Heart right ventricle (tissue), 16 donors: ENCODE data around the gene KRT76. TPM values are rescaled to one million over a fixed set of nuclear protein-coding genes. Genes with fewer than 3 reads are reported as not detected.

Experiments
- ATAC-seq, 8 donors: fragments of 200-7000 bp; cut with Tn5 transposase; one replicate each; pipeline ENCODE4 v1.9.1; 2020; ENCODE audit warnings: mild to moderate bottlenecking in 8 of 8, moderate library complexity in 8 of 8, moderate number of reproducible peaks in 1 of 8
- DNase-seq, 2 donors: peaks; one replicate each; pipeline ENCODE4 v3.0.0-alpha.2; 2020
- H3K27ac ChIP-seq, 10 donors: fragments of 200-600 bp; sonication (generic) in 2 of 10; one replicate each; pipeline versions ENCODE4 v1.5.0 to v1.8.0; 2020 to 2022; ENCODE audit warnings: mild to moderate bottlenecking in 3 of 10
- H3K27me3 ChIP-seq, 7 donors: fragments of 200-600 bp; one replicate each; pipeline ENCODE4 v1.8.0; 2021 to 2022; ENCODE audit warnings: mild to moderate bottlenecking in 2 of 7
- H3K36me3 ChIP-seq, 9 donors: fragments of 200-600 bp; sonication (generic) in 1 of 9; one replicate each; pipeline versions ENCODE4 v1.5.0 to v1.8.0; 2020 to 2022; ENCODE audit warnings: mild to moderate bottlenecking in 2 of 9
- H3K4me1 ChIP-seq, 9 donors: fragments of 200-600 bp; sonication (generic) in 1 of 9; one replicate each; pipeline versions ENCODE4 v1.5.0 to v1.8.0; 2020 to 2022; ENCODE audit warnings: mild to moderate bottlenecking in 4 of 9
- H3K4me3 ChIP-seq, 10 donors: fragments of 200-600 bp; sonication (generic) in 2 of 10; one replicate each; pipeline versions ENCODE4 v1.5.0 to v1.8.0; 2020 to 2022; ENCODE audit warnings: mild to moderate bottlenecking in 7 of 10, moderate library complexity in 2 of 10
- H3K9me3 ChIP-seq, 11 donors: fragments of 200-600 bp in 10 of 11; sonication (generic) in 2 of 11; one replicate each; pipeline versions ENCODE4 v1.5.0 to v1.8.0; 2013 to 2022; ENCODE audit warnings: mild to moderate bottlenecking in 2 of 11, control low read depth in 1 of 11, moderate library complexity in 1 of 11
- WGBS, 2 donors: extraction: QIAGEN DNeasy Blood & Tissue Kit; methylation state at CpG; one replicate each; pipeline ENCODE4 v1.1.7; 2013; ENCODE audit warnings: inconsistent platforms in 1 of 2; 5-methylcytosine and 5-hydroxymethylcytosine counted together
- intact Hi-C, 10 donors: fragments of 100-400 bp; cut with DNase I; formaldehyde crosslinking; loops; one replicate each; pipeline versions ENCODE4 v1.11.1 to v1.14.2; 2022
- polyA plus RNA-seq, 2 donors: library from polyadenylated mRNA; stranded (reverse); fragments of 200-250 nt; gene quantifications; one replicate each; pipeline ENCODE4 v1.2.3, GENCODE V29; 2013
- total RNA-seq, 10 donors: library from RNA; stranded (reverse); fragmentation: NEBNext Ultra II Directional in 3 of 10; extraction: Animal tissue kit (Norgen Biotek cat#: 25700) in 3 of 10; gene quantifications; one replicate each; pipeline versions ENCODE4 v1.2.1 to v1.2.4, GENCODE V29; 2021 to 2023
- TF ChIP-seq, protein P1 (sequence below), 9 donors: fragments of 200-600 bp; sonication (generic) in 2 of 9; IDR thresholded peaks; one replicate each; pipeline versions ENCODE4 v1.5.0 to v1.8.0; 2021 to 2022; ENCODE audit warnings: antibody characterized with exemption in 9 of 9, mild to moderate bottlenecking in 5 of 9, moderate library complexity in 1 of 9
- donor health status: Arrhythmogenic right ventricular cardiomyopathy.
- donor health status: ischemic (EF 13 %, LVEDD 7.1; RV severe dilation, severe dysfunction).
- donor health status: healthy with polysubstance abuse.
- donor health status: DM: no; HTN: yes; CAD: no.
- donor health status: DM: no; HTN: no; CAD: no.
- donor health status: ischemic (EF 25% LVEDD 6.9; RV normal size, moderate dysfunction).
- donor health status: ischemic (EF 25% LVEDD 5.7; RV mildly dilated, moderate dysfunction).
- donor health status: healthy.
- donor health status: DM: yes; HTN: yes; CAD: no.
- donor health status: Ischemic cardiomyopathy.
- donor health status: ischemic (EF 35%, LVEDD 5.7; RV mildly dilated, moderate dysfunction).
- donor health status: nonischemic (EF 11% LVEDD 7.7; RV severe dilation, severe dysfunction).
- donor health status: DM: yes; HTN: yes; CAD: no.
- donor health status: PGD.
- donor health status: ischemic (EF 29% LVEDD 5.4; RV normal size, mild dysfunction).
- donor health status: nonischemic (EF 23%, LVEDD 6.1; RV moderate dilation, normal function).

Gene KRT76
- total and polyA plus RNA-seq, 12 donors = not detected

DNA sequence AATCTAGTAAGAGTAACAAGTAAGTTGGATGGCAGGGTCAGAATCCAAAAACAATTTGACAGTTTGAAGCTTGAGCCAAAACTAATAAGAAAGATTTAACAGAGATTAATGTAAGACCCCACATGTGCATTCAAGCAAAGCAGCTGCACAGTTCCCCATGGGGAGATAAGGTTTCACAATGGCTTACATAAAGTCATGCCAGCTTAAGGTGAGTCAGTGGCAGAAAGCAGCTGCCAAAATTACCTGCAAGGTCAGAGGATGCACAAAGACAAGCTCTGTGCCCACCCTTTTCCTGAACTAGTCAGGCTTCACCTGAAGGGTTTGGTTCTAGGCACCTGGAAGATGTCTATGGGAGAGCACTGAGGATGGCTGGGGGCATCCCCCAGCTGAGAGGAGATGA, 37.2 kb downstream of the KRT76 start:
- Histone ChIP-seq H3K36me3 (no peaks in the 10 kb centered on the region), H3K4me1 (no peaks in the 10 kb centered on the region), H3K4me3 (no peak overlapping the region), H3K27me3 (peaks cover 0 to 51% (median 25%) of the 10 kb centered on the region in 7 donors), H3K9me3 (no peaks in the 10 kb centered on the region), H3K27ac (no peak overlapping the region)
- no peak for ATAC-seq
- intact Hi-C loops = no loop called here
- no peak for DNase-seq
- TF ChIP-seq, protein P1, sequence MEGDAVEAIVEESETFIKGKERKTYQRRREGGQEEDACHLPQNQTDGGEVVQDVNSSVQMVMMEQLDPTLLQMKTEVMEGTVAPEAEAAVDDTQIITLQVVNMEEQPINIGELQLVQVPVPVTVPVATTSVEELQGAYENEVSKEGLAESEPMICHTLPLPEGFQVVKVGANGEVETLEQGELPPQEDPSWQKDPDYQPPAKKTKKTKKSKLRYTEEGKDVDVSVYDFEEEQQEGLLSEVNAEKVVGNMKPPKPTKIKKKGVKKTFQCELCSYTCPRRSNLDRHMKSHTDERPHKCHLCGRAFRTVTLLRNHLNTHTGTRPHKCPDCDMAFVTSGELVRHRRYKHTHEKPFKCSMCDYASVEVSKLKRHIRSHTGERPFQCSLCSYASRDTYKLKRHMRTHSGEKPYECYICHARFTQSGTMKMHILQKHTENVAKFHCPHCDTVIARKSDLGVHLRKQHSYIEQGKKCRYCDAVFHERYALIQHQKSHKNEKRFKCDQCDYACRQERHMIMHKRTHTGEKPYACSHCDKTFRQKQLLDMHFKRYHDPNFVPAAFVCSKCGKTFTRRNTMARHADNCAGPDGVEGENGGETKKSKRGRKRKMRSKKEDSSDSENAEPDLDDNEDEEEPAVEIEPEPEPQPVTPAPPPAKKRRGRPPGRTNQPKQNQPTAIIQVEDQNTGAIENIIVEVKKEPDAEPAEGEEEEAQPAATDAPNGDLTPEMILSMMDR (IDR thresholded peaks at IDR 0.05) = no peak

DNA sequence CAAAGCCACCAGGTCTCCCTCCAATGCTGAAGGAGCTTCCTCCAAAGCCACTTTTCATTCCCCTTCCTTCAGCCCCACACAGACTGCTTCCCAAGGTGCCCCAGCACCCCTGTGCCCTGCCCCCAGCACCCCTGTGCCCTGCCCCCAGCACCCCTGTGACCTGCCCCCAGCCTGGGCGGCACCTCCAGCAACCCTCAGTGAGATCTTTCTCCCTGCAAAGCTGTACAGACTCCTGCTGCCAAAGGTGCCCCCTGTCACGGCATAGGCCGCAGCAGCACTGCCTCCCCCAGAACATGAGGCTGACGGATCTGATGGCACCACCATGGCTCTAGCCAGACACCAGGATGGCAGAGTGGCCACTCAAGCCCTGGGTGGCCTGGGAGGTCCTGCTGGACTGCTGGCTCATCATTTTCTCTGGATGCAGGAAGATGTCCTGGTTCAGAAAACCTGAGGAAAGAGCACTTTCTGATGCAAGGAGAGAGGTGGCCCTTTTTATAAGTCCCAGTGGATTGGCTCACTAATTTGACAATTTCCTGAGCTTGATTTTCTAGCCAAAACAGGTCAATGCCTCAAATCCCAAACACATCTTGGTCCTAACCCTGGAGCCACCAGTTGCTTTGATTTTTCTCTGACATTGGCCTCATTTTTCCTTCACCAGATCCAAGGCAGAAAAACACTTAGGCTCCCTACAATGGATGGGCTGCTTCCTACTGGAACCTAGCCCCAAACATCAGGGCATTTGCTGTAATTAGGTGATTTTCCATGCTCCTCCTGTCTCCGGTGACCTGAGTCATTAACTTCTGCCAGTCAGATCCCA, 41.1 kb downstream of the KRT76 start:
- intact Hi-C loops = no loop called here
- no peaks in the 10 kb centered on the region for H3K4me1 ChIP-seq
- H3K4me3 ChIP-seq = no peak overlapping the region
- no peaks in the 10 kb centered on the region for H3K9me3 ChIP-seq
- 67 to 79% methylated on average over 5 of the region's 5 CpGs for WGBS, 2 donors
- DNase-seq = no peak
- H3K27ac ChIP-seq = no peak overlapping the region
- no peaks in the 10 kb centered on the region for H3K36me3 ChIP-seq
- TF ChIP-seq, protein P1 (IDR thresholded peaks at IDR 0.05) = no peak
- H3K27me3 ChIP-seq = peaks cover 0 to 44% (median 17%) of the 10 kb centered on the region in 7 donors
- ATAC-seq = no peak

DNA sequence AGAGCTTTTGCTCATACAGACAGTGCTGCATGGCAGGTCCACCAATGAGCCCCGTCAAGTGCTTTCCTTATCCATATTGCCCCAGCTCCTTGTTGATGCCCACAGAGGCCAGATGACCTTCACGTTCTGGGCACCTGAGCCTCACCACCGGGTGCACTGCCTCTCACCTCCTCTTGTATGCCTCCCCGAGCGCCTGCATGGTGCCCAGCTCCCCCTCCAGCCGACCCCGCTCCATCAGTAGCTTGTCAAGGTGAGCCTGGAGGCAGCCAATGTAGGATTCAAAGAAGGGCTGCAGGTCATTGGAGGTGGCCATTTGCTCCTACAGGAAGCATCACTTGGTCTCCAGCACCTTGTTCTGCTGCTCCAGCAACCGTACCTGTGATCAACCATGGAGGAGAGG, 42.0 kb downstream of the KRT76 start:
- WGBS, 2 donors = 72 to 80% methylated on average over 8 of the region's 8 CpGs
- DNase-seq (no peak), ATAC-seq (no peak)
- Histone ChIP-seq H3K27ac (no peak overlapping the region), H3K4me1 (no peaks in the 10 kb centered on the region), H3K27me3 (peaks cover 0 to 50% (median 17%) of the 10 kb centered on the region in 7 donors), H3K36me3 (no peaks in the 10 kb centered on the region), H3K9me3 (no peaks in the 10 kb centered on the region), H3K4me3 (no peak overlapping the region)
- intact Hi-C loops = no loop called here
- TF ChIP-seq, protein P1 (IDR thresholded peaks at IDR 0.05) = no peak

DNA sequence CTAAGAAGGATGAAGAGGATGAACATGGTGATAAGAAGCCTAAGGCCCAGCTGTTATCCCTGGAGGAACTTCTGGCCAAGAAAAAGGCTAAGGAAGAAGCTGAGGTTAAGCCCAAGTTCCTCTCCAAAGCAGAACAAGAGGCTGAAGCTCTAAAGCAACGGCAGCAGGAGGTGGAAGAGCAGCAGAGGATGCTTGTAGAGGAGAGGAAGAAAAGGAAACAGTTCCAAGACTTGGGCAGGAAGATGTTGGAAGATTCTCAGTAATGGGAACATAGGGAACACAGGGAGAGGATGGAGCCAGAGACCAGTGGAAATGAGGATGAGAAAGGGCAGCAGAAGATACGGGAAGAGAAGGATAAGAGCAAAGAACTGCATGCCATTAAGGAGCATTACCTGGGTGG, 46.4 kb downstream of the KRT76 start:
- H3K4me3 ChIP-seq = no peak overlapping the region
- TF ChIP-seq, protein P1 (IDR thresholded peaks at IDR 0.05) = no peak
- H3K27ac ChIP-seq = no peak overlapping the region
- H3K36me3 ChIP-seq = no peaks in the 10 kb centered on the region
- no peak for ATAC-seq
- 46 to 69% methylated on average over 2 of the region's 2 CpGs for WGBS, 2 donors
- no peaks in the 10 kb centered on the region for H3K9me3 ChIP-seq
- no peak for DNase-seq
- H3K27me3 ChIP-seq = peaks cover 0 to 44% (median 23%) of the 10 kb centered on the region in 7 donors
- H3K4me1 ChIP-seq = no peaks in the 10 kb centered on the region
- intact Hi-C loops = no loop called here
